Fibroblast of skin of right biceps (primary cell): ENCODE measurements around the gene TWNK.
A peak's percentile ranks its signal among the peaks of the same experiment; 100 is the strongest.
"Not testable (repeated sequence)": the region's sequence is repeated elsewhere in the genome, so short reads cannot be mapped to it uniquely, and the experiment has no call there.

Source experiments
- DNase-seq: peaks from one replicate; pipeline ENCODE4 v3.0.0-alpha.2; 2013

TWNK gene

GRCh38 chr10:101032637-101033224 lies 45.4 kb downstream of the TWNK start:
- peak; percentile 91 for DNase-seq

- DNase-seq = no peak
Observed at GRCh38 chr10:101033276-101033675, 45.9 kb downstream of the TWNK start.

- DNase-seq = not testable (repeated sequence)
Observed at GRCh38 chr10:101034404-101034803, 47.1 kb downstream of the TWNK start.

- DNase-seq = no peak
Observed at GRCh38 chr10:101035314-101035713, 48.0 kb downstream of the TWNK start.

GRCh38 chr10:101035916-101036702 lies 48.8 kb downstream of the TWNK start:
- no peak for DNase-seq

GRCh38 chr10:101036726-101037125 lies 49.4 kb downstream of the TWNK start:
- DNase-seq = no peak

- no peak for DNase-seq
Observed at GRCh38 chr10:101038484-101038883, 51.1 kb downstream of the TWNK start.

- DNase-seq = no peak
Observed at GRCh38 chr10:101040061-101040460, 52.7 kb downstream of the TWNK start.

GRCh38 chr10:101040851-101041250 lies 53.5 kb downstream of the TWNK start:
- DNase-seq = no peak

- DNase-seq = peak; percentile 83
Observed at GRCh38 chr10:101041252-101041761, 54.0 kb downstream of the TWNK start.

GRCh38 chr10:101042118-101042517 lies 54.8 kb downstream of the TWNK start:
- DNase-seq = no peak

- peak; percentile 93 for DNase-seq
Observed at GRCh38 chr10:101042667-101043362, 55.5 kb downstream of the TWNK start.

GRCh38 chr10:101043363-101043707 lies 56.0 kb downstream of the TWNK start:
- DNase-seq = no peak
